ENCODE measurements around the gene CAMSAP2.

Gene CAMSAP2

GRCh38 chr1:200883118-200883517, 144.4 kb downstream of the CAMSAP2 start:
- DNase-seq (ENCODE audit: low spot score): no peak

- DNase-seq (ENCODE audit: low spot score): no peak
Measured at GRCh38 chr1:200885623-200886402, 147.1 kb downstream of the CAMSAP2 start.

GRCh38 chr1:200886594-200886993, 147.9 kb downstream of the CAMSAP2 start:
- DNase-seq (ENCODE audit: low spot score): no peak

- no peak for DNase-seq (ENCODE audit: low spot score)
Measured at GRCh38 chr1:200887036-200887435, 148.3 kb downstream of the CAMSAP2 start.

GRCh38 chr1:200887772-200888348, 149.2 kb downstream of the CAMSAP2 start:
- no peak for DNase-seq (ENCODE audit: low spot score)

GRCh38 chr1:200888349-200888838, 149.7 kb downstream of the CAMSAP2 start:
- peak; percentile 69 for DNase-seq (ENCODE audit: low spot score)

GRCh38 chr1:200889571-200889970, 150.9 kb downstream of the CAMSAP2 start:
- DNase-seq (ENCODE audit: low spot score): peak; percentile 39

GRCh38 chr1:200890027-200890426, 151.3 kb downstream of the CAMSAP2 start:
- DNase-seq (ENCODE audit: low spot score): no peak

GRCh38 chr1:200890818-200891773, 152.4 kb downstream of the CAMSAP2 start:
- no peak for DNase-seq (ENCODE audit: low spot score)

GRCh38 chr1:200891774-200892157, 153.1 kb downstream of the CAMSAP2 start:
- no peak for DNase-seq (ENCODE audit: low spot score)

- no peak for DNase-seq (ENCODE audit: low spot score)
Measured at GRCh38 chr1:200892546-200892945, 153.9 kb downstream of the CAMSAP2 start.

- DNase-seq (ENCODE audit: low spot score): no peak
Measured at GRCh38 chr1:200892958-200893357, 154.3 kb downstream of the CAMSAP2 start.

GRCh38 chr1:200893411-200893901, 154.8 kb downstream of the CAMSAP2 start:
- DNase-seq (ENCODE audit: low spot score): no peak

GRCh38 chr1:200894712-200895442, 156.2 kb downstream of the CAMSAP2 start, which contains the start of gene INAVA:
Gene INAVA, plus strand, starts transcription at chr1:200894900. Its CDS starts 3,501 bp downstream, at chr1:200898401.
- DNase-seq (ENCODE audit: low spot score): no peak

- DNase-seq (ENCODE audit: low spot score): no peak
Measured at GRCh38 chr1:200895443-200895789, 156.7 kb downstream of the CAMSAP2 start.

GRCh38 chr1:200895801-200896530, 157.3 kb downstream of the CAMSAP2 start:
- DNase-seq (ENCODE audit: low spot score): no peak

- no peak for DNase-seq (ENCODE audit: low spot score)
Measured at GRCh38 chr1:200896531-200897196, 158.0 kb downstream of the CAMSAP2 start.

GRCh38 chr1:200897259-200897658, 158.6 kb downstream of the CAMSAP2 start:
- DNase-seq (ENCODE audit: low spot score): no peak

GRCh38 chr1:200899015-200899386, 160.3 kb downstream of the CAMSAP2 start:
- no peak for DNase-seq (ENCODE audit: low spot score)

- no peak for DNase-seq (ENCODE audit: low spot score)
Measured at GRCh38 chr1:200899451-200899915, 160.8 kb downstream of the CAMSAP2 start.

Measured in CD4-positive, alpha-beta T cell treated with Interleukin-2 at 100 ng/mL for 4 hours (primary cell).